ENCODE results near the gene OTOGL.
"Not testable (repeated sequence)": the region's sequence is repeated elsewhere in the genome, so short reads cannot be mapped to it uniquely, and the experiment has no call there.

OTOGL gene

GRCh38 chr12:80205960-80206359 is 106.6 kb downstream of the OTOGL start:
- no peak overlapping the region for H3K4me3 Mint-ChIP-seq
- H3K27ac Mint-ChIP-seq = no peak overlapping the region

DNA sequence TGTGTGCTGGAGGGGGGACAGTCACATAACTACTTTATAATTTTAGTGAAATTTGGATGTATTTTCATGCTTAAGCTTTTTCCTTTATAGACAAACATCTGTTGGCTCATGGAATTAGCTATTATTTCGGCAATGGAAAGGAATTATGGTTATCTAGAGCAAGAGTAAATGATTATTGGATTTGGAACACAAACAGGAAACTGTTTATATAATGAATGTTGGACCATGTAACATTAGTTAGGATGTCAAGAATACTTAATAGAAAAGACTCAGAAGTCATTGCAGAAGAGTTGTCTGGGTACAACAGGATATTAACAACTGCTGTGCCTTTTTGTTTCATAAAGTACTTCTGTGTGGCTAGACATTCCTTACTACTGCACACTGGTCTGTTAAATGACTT is 108.7 kb downstream of the OTOGL start:
- no peaks in the 10 kb centered on the region for H3K4me1 Mint-ChIP-seq
- H3K9me3 Mint-ChIP-seq = no peaks in the 10 kb centered on the region
- H3K27ac Mint-ChIP-seq = no peak overlapping the region
- DNase-seq (ENCODE audit: low spot score in 2 of 2) (no peak), ATAC-seq (ENCODE audit: low read depth) (no peak)
- no peak overlapping the region for H3K4me3 Mint-ChIP-seq
- H3K27me3 Mint-ChIP-seq = peaks cover 3% of the 10 kb centered on the region
- no peaks in the 10 kb centered on the region for H3K36me3 Mint-ChIP-seq

More at GRCh38 chr12:80205960-80206359, 106.6 kb downstream of the OTOGL start:
- H3K4me1 Mint-ChIP-seq = no peaks in the 10 kb centered on the region
- no peaks in the 10 kb centered on the region for H3K36me3 Mint-ChIP-seq
- peaks cover 3% of the 10 kb centered on the region for H3K27me3 Mint-ChIP-seq
- ATAC-seq (ENCODE audit: low read depth) (no peak), DNase-seq (ENCODE audit: low spot score in 2 of 2) (no peak)
- no peaks in the 10 kb centered on the region for H3K9me3 Mint-ChIP-seq

- ATAC-seq (ENCODE audit: low read depth) (no peak), DNase-seq (ENCODE audit: low spot score in 2 of 2) (no peak)
- Mint-ChIP-seq H3K9me3 (no peaks in the 10 kb centered on the region), H3K36me3 (no peaks in the 10 kb centered on the region), H3K27ac (no peak overlapping the region), H3K4me1 (no peaks in the 10 kb centered on the region), H3K27me3 (peaks cover 2% of the 10 kb centered on the region), H3K4me3 (no peak overlapping the region)
Observed at GRCh38 chr12:80211671-80212070, 112.3 kb downstream of the OTOGL start.

GRCh38 chr12:80212938-80213645 is 113.8 kb downstream of the OTOGL start:
- Mint-ChIP-seq H3K4me1 (no peaks in the 10 kb centered on the region), H3K9me3 (no peaks in the 10 kb centered on the region), H3K4me3 (no peak overlapping the region), H3K27ac (no peak overlapping the region), H3K36me3 (no peaks in the 10 kb centered on the region), H3K27me3 (peaks cover 2% of the 10 kb centered on the region)
- DNase-seq (ENCODE audit: low spot score in 2 of 2) = no peak
- no peak for ATAC-seq (ENCODE audit: low read depth)

DNA sequence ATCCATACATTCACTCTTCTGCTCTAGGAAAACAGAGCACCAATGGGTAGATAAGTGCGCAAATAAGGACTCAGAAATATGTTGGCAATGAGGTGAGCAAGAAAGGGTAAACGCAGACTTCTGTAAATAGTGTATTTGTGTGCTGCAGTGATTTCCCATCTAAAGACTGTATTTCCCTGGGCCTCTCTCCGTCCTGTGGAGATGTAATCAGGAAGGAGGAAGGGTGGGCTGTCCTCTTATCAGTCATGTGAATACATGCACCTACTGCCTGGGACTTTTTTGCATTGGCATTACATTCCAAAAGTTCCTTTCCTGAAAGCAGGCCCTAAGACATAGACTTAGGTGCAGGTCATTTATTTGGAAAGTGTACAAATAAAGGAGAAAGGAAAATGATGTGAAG is 114.5 kb downstream of the OTOGL start:
- Mint-ChIP-seq H3K27me3 (peaks cover 2% of the 10 kb centered on the region), H3K4me1 (no peaks in the 10 kb centered on the region), H3K36me3 (no peaks in the 10 kb centered on the region), H3K27ac (no peak overlapping the region), H3K4me3 (no peak overlapping the region), H3K9me3 (no peaks in the 10 kb centered on the region)
- ATAC-seq (ENCODE audit: low read depth) (no peak), DNase-seq (ENCODE audit: low spot score in 2 of 2) (no peak)

DNA sequence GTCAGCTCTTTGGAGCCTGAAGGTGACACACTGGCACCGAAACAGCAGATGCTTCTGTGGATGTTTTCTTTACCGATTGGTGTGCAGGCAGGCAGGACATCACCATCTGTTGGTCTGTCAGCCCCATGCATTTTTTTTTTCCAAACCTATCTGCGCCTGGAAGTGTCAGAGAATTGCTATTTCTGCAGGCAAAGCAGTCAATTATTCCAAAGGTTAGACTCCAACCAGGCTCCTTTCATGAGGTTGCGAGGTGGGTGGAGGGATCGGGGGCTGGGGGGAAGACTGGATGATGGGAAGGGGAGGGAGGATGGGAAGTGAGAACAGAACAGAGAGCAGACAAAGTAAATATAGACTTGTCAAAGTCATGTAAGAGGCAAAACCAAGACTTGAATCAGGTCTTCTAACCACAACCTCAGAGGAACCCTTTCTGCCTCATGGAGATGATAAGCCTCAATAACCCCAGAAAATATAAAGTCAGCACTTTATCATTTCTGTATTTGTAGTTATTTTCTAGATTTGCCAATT is 117.7 kb downstream of the OTOGL start:
- H3K9me3 Mint-ChIP-seq = no peaks in the 10 kb centered on the region
- no peak overlapping the region for H3K27ac Mint-ChIP-seq
- ATAC-seq (ENCODE audit: low read depth) (no peak), DNase-seq (ENCODE audit: low spot score in 2 of 2) (no peak)
- no peak overlapping the region for H3K4me3 Mint-ChIP-seq
- no peaks in the 10 kb centered on the region for H3K36me3 Mint-ChIP-seq
- peaks cover 2% of the 10 kb centered on the region for H3K27me3 Mint-ChIP-seq
- H3K4me1 Mint-ChIP-seq = no peaks in the 10 kb centered on the region

GRCh38 chr12:80218925-80219324 is 119.6 kb downstream of the OTOGL start:
- not testable (repeated sequence) for H3K4me1 Mint-ChIP-seq; H3K27ac Mint-ChIP-seq; H3K9me3 Mint-ChIP-seq; H3K27me3 Mint-ChIP-seq; ATAC-seq (ENCODE audit: low read depth); DNase-seq (ENCODE audit: low spot score in 2 of 2); H3K4me3 Mint-ChIP-seq; H3K36me3 Mint-ChIP-seq

DNA sequence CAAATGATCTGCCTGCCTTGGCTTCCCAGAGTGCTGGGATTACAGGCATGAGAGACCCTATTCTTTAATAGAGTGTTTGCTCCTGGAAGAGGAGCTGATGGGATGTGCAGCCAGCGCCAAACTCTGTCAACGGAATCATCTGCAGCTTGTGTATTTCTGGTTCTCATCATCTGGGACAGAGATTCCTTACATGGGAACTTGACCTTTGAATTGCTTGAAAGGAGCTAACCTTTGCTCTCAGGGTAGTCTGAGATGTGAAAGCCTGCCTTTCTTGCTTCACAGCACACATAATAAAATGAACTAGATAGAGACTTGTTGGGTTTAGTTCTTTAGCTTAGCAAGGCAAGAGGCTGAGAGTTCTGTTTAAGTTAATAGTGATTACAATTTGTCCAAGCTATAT is 120.0 kb downstream of the OTOGL start:
- H3K27me3 Mint-ChIP-seq = peaks cover 2% of the 10 kb centered on the region
- no peak overlapping the region for H3K27ac Mint-ChIP-seq
- H3K9me3 Mint-ChIP-seq = peaks cover 2% of the 10 kb centered on the region
- DNase-seq (ENCODE audit: low spot score in 2 of 2) = no peak
- H3K4me1 Mint-ChIP-seq = no peaks in the 10 kb centered on the region
- no peak overlapping the region for H3K4me3 Mint-ChIP-seq
- H3K36me3 Mint-ChIP-seq = no peaks in the 10 kb centered on the region
- no peak for ATAC-seq (ENCODE audit: low read depth)

- no peak for ATAC-seq (ENCODE audit: low read depth)
- Mint-ChIP-seq H3K36me3 (no peaks in the 10 kb centered on the region), H3K27ac (no peak overlapping the region), H3K9me3 (peaks cover 2% of the 10 kb centered on the region), H3K4me3 (no peak overlapping the region), H3K4me1 (no peaks in the 10 kb centered on the region), H3K27me3 (peaks cover 2% of the 10 kb centered on the region)
- no peak for DNase-seq (ENCODE audit: low spot score in 2 of 2)
Observed at GRCh38 chr12:80222261-80222660, 122.9 kb downstream of the OTOGL start.

DNA sequence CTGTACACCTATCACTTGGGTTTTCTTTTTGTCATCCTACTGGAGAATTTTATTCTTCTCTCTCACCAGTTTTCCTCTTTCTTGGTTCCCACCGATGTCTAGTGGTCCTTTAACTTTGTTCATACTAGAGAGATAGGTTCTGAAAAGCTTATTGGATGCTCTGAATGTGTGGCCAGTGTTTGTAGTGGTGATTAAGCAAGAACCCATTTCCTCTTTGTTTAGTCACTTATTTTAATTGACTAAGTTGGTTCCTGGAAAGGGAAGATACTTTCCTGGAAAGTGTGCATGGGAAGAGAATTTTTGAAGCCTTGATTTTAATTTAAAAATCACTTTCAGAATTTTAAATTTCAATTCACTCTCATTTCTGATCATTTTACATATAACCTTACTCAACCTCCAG is 127.2 kb downstream of the OTOGL start:
- Mint-ChIP-seq H3K9me3 (peaks cover 2% of the 10 kb centered on the region), H3K27me3 (peaks cover 5% of the 10 kb centered on the region), H3K27ac (no peak overlapping the region), H3K4me1 (no peaks in the 10 kb centered on the region), H3K36me3 (no peaks in the 10 kb centered on the region), H3K4me3 (no peak overlapping the region)
- DNase-seq (ENCODE audit: low spot score in 2 of 2) (no peak), ATAC-seq (ENCODE audit: low read depth) (no peak)

DNA sequence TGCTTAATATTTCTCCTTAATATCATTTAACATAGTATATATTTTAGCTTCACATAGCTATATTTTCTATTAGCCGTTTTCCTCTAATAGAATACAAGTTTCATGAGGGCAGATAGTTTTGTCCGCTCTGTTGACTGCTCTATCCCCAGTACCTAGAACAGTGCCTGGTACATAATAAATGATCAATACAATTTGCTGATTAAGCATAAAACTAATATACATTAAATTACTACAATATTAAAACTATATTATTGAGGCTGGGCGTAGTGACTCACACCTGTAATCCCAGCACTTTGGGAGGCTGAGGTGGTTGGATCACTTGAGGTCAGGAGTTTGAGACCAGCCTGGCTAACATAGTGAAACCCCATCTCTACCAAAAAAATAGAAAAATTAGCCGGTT is 128.6 kb downstream of the OTOGL start:
- H3K27me3 Mint-ChIP-seq; H3K4me1 Mint-ChIP-seq; H3K27ac Mint-ChIP-seq; H3K4me3 Mint-ChIP-seq; ATAC-seq (ENCODE audit: low read depth); H3K36me3 Mint-ChIP-seq; DNase-seq (ENCODE audit: low spot score in 2 of 2); H3K9me3 Mint-ChIP-seq: not testable (repeated sequence)

DNA sequence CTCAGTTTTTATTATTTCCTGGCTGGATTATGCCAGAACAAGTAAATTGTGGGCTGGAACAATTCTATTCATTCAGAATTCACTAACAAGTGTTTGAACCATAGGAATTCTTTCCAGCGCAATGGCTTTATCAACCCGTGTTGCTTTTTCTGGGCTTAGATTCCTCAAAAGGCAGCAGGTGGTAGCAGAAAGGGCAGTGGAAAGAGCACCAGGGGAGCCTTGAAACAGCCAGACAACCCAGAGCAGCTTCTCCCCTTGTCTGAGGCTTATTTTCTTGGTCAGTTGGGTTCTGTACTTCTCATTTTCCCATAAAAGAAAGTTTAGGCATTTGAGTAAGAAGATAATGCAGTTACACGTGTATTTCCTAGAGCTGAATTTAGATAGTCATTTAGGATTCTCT is 130.7 kb downstream of the OTOGL start:
- Mint-ChIP-seq H3K27ac (no peak overlapping the region), H3K4me1 (no peaks in the 10 kb centered on the region)

GRCh38 chr12:80232837-80233236 is 133.5 kb downstream of the OTOGL start:
- DNase-seq (ENCODE audit: low spot score in 2 of 2) = no peak
- Mint-ChIP-seq H3K27ac (no peak overlapping the region), H3K27me3 (peaks cover 2% of the 10 kb centered on the region), H3K4me1 (no peaks in the 10 kb centered on the region), H3K36me3 (no peaks in the 10 kb centered on the region), H3K9me3 (no peaks in the 10 kb centered on the region), H3K4me3 (no peak overlapping the region)
- no peak for ATAC-seq (ENCODE audit: low read depth)

More for the DNA sequence above, 130.7 kb downstream of the OTOGL start:
- H3K9me3 Mint-ChIP-seq = no peaks in the 10 kb centered on the region
- no peak for DNase-seq (ENCODE audit: low spot score in 2 of 2)
- no peaks in the 10 kb centered on the region for H3K36me3 Mint-ChIP-seq
- H3K4me3 Mint-ChIP-seq = no peak overlapping the region
- ATAC-seq (ENCODE audit: low read depth) = no peak
- H3K27me3 Mint-ChIP-seq = peaks cover 5% of the 10 kb centered on the region

DNA sequence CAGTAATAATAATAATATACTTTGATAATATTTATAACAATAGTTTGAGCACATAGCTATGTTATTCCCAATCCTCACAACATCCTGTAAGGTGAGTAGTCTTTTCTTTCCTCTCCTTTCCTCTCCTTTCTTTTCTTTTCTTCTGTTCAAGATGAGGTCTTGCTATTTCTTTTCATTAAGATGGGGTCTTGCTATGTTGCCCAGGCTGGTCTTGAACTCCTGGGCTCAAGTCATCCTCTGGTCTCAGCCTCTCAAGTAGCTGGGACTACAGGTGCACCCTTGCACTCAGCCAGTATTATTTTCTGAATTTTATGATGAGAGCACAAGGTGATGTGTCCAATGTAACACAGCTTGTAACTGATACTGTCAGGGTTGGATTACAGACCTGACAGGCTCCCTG is 134.6 kb downstream of the OTOGL start:
- DNase-seq (ENCODE audit: low spot score in 2 of 2) = no peak
- Mint-ChIP-seq H3K27me3 (peaks cover 2% of the 10 kb centered on the region), H3K36me3 (no peaks in the 10 kb centered on the region), H3K27ac (no peak overlapping the region), H3K9me3 (no peaks in the 10 kb centered on the region), H3K4me1 (no peaks in the 10 kb centered on the region), H3K4me3 (no peak overlapping the region)
- no peak for ATAC-seq (ENCODE audit: low read depth)

- DNase-seq (ENCODE audit: low spot score in 2 of 2) = no peak
- Mint-ChIP-seq H3K36me3 (no peaks in the 10 kb centered on the region), H3K27ac (no peak overlapping the region), H3K9me3 (peaks cover under 1% of the 10 kb centered on the region), H3K4me3 (no peak overlapping the region), H3K27me3 (peaks cover 2% of the 10 kb centered on the region), H3K4me1 (no peaks in the 10 kb centered on the region)
- no peak for ATAC-seq (ENCODE audit: low read depth)
Observed at GRCh38 chr12:80234667-80235066, 135.3 kb downstream of the OTOGL start.
